WI38 (cell line): Measurements from ENCODE around the gene MYOF.
"Not testable (repeated sequence)": the region's sequence is repeated elsewhere in the genome, so short reads cannot be mapped to it uniquely, and the experiment has no call there.

Experiments
- H3K4me3 ChIP-seq: 2 replicates; pipeline ENCODE4 v1.5.1; 2011; ENCODE audit warnings: low read depth, mild to moderate bottlenecking, control low read depth, low read length
- CTCF ChIP-seq: IDR thresholded peaks from 2 replicates; pipeline ENCODE4 v1.5.1; 2012; ENCODE audit warnings: low read depth, mild to moderate bottlenecking, control low read depth, low read length

The MYOF gene

DNA sequence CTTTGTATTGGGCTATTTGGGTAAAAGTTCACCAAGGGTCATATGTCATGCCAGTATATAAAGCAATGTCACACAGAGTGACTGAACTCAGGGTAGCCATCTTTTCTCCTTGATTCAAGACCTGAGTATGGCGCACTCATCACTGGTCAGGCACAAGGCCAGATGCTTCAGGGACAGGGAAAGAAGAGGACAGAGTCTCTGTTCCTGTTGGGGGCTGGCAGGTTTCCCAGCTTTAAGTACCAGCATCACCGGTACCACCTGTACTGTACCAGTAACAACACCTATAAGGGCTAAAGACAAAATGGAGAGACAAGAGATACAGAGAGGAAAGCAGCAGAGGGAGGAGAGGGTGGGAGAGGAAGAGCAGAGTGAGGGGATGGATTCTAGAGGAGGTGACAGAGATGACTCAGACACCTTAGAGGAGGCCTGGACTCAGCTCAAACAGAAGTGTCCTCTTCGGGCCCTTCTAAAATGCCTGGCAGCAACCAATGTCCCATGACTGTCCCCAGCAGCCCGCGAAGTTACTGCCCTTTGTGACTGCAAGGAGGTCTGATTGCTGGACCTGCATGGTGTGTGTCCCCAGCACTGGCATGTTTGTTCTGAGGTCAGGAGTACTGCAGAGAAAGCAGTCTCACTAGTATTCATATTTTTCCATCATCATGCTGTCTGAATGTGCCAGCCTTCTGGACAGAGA, 191.3 kb downstream of the MYOF start:
- no peak for TF ChIP-seq CTCF
- no peak overlapping the region for H3K4me3 ChIP-seq

DNA sequence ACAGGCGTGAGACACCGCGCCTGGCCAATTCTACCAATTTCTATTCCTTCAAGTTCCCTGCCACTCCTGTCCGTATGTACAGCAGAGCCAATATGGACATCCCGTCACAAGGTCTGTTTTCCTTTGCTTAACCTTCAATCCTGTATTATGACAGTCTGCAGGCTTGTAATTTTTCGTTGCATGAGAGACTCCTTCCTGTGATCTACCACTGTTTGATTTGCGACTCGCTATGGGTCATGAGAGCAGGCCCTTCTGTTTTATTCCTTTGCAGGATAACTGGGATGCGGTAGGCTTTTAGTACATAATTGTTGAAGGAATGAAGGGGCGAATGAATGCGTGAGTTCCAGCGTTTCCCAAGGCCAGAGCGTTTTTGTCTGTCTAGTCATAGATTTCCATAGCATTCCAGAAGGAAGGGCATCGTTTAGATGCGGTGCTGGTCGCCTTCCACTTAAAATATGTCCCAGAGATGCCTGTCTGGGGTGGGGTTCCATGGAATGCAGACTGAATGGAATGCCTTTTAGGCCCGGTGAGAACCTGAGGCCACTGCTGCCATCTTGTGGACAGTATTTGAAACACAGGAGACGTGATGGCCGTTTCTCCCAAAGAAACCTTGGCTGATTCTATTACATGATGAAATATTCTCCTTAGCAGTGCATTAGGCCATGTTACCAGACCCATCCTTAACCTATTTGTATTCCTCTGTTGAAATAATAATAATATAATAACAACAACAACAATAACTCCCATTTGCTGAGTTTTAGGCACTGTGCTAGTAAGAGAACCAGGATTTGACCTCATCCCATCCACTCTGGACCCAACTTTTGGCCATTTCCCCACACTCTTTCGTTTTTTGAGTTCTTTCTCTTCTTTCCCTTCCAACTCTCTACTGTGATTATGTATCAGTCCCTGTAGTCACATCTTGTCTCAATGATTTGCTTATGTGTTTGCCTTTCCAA, 193.2 kb downstream of the MYOF start:
- H3K4me3 ChIP-seq, result no peak overlapping the region
- TF ChIP-seq CTCF, result peak; percentile 44

GRCh38 chr10:93287775-93288174, 194.4 kb downstream of the MYOF start:
- TF ChIP-seq CTCF, result no peak
- no peak overlapping the region for H3K4me3 ChIP-seq

DNA sequence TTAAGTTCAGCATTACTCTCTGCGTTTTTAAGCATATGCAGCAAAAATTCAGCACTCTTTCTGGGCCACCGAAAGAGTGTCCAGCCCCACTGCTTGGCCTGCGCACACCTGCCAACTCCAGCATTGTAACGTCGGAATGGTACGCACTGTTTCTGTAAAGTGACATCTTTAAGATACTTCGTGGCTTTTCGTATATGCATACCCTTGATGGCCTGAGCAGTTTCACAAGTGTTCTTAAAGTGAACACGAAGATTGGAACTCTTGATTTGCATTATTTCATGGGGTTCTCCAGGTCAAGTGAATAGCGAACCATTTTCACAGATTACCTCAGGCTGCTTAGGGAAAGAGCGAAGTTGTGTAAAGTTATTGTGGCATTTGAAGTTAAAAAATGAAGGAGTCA, 197.9 kb downstream of the MYOF start:
- H3K4me3 ChIP-seq, result not testable (repeated sequence)

- no peak for TF ChIP-seq CTCF
- no peak overlapping the region for H3K4me3 ChIP-seq
Observed at GRCh38 chr10:93281367-93281720, 200.8 kb downstream of the MYOF start.

- no peak overlapping the region for H3K4me3 ChIP-seq
- TF ChIP-seq CTCF, result no peak
Observed at GRCh38 chr10:93280699-93281366, 201.3 kb downstream of the MYOF start.

- H3K4me3 ChIP-seq, result no peak overlapping the region
- no peak for TF ChIP-seq CTCF
Observed at GRCh38 chr10:93280121-93280698, 201.9 kb downstream of the MYOF start.
